ENCODE results near the gene CLDN25.
"Not testable (repeated sequence)": the region's sequence is repeated elsewhere in the genome, so short reads cannot be mapped to it uniquely, and the experiment has no call there.

The CLDN25 gene

DNA sequence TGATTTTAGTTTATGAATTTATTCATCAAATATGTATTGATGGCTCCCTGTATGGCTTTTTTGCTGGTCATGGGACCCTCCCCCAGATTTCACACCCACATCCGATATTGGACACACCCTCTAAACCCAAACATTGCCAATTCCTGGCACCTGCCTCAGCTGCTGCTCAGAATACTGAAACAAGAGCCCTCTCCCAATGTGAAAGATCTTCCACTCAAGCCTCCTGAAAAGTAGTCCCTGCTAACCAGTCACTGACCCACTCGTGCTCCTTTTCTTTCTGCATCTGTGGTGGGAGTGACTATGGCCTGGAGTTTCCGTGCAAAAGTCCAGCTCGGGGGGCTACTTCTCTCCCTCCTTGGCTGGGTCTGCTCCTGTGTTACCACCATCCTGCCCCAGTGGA lies at the start of gene CLDN25:
Gene CLDN25 (plus strand): TSS at position 301 of the 400 bp plus-strand sequence. CDS start 0 bp downstream, at position 301.
- DNase-seq = no peak

DNA sequence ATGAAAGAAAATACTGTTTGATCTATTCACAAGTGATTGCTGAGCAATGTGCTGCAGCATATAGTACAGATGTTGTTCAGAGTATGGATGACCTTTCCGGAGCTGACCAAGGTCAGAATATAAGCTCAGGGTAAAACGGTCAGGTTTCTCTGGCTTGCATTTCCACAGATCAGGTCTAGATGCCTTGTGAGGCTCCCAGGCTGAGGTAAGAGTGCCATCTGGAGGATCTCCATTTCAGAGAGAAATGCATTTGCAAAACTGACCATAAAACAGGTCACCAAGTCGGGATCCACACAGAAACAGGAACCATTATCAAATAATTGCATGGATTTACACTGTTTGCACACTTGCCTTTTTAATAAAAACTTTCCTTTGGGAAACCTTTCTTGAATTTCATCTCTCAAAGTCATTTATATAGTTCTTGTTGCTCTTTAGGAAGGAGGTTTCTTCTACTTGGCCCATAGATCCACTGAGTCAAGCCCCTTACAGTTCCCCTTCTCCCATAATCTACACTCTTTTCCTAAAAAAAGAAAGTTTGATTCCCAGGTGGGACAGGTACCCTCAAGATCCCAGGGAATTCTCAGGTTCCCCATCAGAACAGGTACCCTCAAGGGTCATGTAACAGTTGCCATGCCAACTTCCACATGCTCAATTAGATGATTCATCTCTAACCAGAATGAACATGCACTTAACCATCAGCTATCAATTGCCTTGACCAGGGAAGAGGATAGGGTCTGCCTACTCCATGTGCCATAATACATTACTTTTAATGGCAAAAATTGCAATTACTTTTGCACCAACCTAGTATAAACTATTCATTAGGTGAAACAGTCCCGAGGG lies 48.5 kb upstream of the CLDN25 start:
- no peak for DNase-seq

DNA sequence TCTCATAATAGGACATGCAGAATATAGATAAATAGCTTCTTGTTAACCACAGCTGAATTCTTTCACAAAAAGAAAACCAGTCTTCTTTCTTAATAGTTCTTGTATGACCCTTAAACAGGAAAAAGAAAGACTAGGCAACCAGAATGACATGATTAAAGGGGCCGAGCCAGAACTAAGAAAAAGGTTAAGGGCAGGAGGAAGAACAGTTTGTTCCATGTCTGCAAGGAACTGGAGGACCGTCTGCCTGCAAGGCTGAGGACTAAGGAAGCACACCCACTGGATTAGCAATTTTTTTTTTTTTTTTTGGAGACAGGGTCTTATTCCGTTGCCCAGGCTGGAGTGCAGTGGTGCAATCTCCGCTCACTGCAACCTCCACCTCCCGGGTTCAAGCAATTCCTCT lies 47.5 kb upstream of the CLDN25 start:
- DNase-seq = no peak

DNA sequence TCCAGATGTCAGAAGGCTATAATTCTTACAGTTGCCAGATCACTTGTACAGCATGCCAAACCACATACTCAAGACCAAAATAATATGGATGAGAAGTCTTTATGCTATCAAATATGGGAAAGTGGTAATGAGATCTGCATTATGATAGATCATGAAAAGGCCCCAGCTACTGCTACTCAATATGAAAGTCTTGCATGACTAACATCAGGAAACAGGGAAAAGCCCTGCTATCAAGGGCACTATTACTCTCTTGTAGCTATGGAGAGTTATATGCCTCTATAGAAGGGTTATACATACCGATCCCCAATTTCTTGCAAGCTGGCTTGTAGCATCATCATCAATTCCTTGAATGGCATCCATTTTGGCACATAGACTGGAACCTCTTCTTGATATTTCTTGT lies 43.3 kb upstream of the CLDN25 start:
- DNase-seq = no peak

DNA sequence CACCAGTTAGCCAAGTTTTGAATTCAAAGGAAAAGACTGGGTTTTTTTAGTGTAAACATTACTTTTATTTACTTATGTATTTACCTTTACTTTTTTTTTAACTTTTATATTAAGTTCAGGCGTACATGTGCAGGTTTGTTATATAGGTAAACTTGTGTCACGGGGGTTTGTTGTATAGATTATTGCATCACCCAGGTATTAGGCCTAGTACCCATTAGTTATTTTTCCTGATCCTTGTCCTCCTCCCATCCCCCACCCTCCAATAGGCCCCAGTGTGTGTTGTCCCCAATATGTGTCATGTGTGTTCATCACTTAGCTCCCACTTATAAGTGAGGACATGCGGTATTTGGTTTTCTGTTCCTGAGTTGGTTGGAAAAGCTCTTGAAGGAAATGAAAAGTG lies 26.7 kb upstream of the CLDN25 start:
- DNase-seq = no peak

DNA sequence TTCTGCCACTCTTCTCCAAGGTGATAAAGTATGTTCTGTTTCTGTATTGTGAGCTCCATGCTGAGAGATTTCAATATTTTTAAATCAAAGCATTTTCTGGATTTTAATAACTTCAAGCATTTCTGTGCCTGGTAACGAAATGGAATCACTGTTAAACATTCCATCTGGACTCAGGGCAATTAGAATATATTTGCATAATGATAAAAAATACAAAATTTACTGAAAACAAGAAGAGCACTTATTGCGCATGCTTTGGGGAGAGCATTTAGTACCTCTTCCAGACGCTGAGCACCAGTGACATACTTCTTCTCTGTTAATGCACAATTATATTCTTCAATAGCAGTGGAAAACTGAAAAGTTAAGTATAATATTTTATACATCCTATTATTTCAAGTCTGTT lies 19.4 kb upstream of the CLDN25 start:
- no peak for DNase-seq

DNA sequence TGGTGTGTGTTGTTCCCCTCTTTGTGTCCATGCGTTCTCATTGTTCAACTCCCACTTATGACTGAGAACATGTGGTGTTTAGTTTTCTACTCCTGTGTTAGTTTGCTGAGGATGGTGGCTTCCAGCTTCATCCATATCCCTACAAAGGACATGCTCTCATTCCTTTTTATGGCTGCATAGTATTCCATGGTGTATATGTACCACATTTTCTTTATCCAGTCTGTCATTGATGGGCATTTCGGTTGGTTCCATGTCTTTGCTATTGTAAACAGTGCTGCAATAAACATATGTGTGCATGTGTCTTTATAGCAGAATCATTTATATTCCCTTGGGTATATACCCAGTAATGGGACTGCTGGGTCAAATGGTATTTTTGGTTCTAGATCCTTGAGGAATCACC lies 16.6 kb upstream of the CLDN25 start:
- not testable (repeated sequence) for DNase-seq

DNA sequence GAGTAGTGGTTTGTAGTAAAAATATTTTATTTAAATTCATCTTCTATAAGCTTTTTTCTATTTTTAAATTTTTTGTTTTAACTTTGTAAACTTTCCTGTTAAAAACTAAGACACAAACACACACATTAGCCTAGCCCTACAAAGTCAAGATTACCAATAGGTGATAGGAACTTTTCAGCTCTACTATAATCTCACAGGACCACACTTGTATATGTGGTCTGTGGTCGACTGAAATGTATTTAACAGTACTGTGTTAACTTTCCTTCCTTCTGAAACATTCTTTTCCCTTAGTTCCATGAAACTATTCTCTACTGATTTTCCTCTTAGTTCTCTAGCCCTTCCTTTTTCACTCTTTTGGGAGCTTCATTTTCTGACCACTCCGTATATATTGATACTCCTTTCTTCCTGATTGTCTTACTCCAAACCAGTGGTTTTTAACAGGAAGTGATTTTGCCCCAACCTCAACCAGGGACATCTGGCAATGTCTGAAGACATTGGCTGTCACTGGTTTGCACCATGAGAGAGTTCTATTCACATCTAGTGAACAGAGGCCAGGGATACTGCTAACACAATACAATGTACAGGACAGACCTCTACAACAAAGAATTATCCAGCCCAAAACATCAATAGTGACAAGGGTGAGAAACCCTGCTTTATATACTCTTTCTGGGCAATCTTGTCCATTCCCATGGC lies 14.9 kb upstream of the CLDN25 start:
- DNase-seq = no peak

DNA sequence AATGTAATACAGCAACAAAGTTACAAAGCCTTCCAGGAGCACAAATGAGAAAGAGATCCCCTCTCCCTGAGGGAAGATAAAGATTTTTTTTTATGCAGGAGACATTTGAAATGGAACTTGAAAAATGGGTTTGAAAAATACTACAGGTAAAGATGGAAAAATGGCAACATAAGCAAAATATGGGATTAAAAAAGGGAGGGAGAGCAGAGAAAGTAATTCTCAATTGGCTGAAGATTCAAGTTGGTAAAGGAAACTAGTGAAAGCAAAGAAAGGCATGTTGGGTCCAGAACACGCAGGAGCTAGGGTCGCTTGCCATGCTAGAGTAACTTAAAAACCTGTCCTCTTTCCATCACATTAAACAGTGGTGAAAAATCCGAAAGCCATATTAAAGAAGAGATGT lies 7.6 kb upstream of the CLDN25 start:
- DNase-seq = no peak

DNA sequence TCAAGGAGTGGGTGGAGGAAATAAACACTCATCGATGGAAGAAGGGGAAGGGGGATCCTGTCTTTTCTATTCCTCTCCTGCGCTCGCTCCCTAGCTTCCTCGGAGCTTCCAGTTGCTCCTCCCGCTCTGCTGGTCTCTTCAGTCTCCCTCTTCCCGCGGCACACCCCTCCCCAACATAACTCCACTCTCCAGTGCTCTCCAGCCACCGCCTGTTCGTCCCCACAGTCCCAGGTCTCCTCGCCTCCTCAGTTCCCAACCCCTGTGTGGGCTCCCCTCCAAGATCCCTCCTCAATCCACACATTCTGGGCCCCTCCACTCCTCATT lies 6.5 kb upstream of the CLDN25 start:
- no peak for DNase-seq

DNA sequence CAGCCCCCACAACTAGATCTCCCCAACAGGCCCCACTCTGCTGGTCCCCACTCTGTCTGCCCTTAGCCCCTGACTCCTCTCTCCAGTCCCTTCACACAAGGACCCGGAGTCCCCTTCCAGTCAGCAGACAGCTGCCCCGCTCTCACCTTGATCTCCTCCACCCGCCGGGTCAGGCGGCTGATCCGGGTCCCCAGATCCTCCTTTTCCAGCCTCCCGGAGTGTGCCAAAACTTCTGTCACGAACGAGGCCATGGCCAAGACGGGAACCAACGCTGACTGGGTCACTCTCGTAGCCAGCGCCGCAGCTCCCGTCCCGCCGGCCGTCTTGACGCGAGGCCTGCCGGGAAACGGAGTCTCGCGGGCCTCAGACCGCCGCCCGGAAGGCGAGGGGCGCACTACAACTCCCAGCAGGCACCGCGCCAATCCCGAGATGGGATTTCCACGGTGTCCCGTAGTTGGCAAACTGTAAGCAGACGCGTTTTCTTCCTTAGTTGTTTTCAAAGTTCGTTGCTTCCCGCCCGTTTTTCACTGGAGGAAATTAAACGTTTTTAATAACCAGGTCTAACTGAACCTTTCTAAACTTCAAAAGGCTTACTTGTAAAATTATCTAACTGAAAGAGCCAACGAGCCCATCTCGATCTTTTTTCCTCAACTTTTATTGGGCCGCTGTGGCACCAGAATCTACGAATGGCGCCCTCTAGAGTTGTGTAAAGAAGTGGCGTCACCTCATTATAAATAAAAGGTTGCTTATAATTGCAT lies 6.0 kb upstream of the CLDN25 start, which contains the start of gene ZW10:
Gene ZW10 (minus strand): TSS at position 277 of the 758 bp plus-strand sequence. CDS start 26 bp downstream, at position 251.
- DNase-seq = peak; percentile 92

DNA sequence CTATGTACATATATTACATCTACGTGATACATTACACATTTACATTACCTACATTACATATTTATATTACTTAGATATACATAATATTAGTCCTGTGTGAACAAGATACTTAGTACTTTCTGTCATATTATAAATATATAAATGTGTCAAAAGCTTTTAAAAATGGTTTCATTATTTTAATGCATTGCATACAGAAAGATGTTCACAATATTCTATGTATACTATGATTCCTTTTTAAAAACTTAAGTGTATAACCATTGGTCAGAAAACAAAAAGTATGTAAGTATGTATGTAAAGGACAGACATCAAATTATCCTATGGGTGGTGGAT lies 5.5 kb upstream of the CLDN25 start:
- DNase-seq = no peak

DNA sequence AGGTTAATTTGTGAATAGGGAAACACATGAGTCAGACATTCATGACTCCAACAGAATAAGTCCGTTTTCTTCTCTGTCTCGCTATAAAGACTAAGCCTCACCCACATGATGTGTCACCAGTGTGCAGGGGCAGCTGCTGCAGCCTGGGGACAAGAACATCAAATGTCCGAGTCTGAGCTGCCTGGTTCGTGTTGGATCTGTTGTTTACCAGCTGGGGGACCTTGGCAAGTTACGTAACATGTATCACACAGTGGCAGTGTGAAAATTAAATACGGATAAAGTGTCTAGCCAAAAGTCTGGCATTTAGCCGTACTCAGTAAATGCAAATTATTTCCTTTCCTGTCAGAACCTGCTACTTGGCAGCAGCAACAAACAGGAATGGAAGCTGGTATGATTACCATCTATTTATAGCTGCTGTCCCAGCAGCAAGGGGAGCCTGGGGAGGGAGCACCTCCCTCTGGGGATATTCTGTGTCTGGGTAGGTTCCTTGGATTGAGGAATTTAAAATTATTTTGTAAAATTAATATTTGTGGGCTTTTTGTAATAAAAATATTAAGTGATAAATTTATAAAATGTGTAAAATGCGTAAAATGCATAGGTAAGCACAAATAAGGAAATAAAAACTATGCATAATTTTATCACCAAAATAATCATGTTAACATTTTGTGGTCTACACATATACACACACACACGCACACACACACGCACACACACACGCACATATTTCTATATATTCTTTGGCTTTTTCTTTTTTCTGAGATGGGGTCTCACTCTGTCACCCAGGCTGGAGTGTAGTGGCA lies 1.3 kb upstream of the CLDN25 start:
- DNase-seq = no peak

DNA sequence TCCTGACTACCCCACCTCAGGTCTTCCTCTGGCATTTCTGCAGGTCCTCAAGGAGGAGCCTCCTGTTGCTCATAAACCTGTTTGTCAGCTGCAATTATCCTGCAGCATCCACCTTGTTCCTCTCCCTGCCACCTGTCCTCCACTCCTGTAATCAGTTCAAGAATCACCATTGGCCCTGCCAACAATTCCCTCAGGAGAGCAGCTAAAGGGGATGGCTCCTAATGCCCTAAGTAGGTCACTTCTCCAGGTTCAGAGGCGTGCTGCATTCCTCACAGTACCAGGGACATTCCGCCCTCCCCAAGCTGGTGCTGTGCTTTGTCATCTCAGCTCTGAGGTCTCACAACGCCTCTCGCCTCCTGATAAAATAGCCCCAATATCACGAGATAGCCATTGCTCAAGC lies 2.1 kb downstream of the CLDN25 start:
- no peak for DNase-seq

DNA sequence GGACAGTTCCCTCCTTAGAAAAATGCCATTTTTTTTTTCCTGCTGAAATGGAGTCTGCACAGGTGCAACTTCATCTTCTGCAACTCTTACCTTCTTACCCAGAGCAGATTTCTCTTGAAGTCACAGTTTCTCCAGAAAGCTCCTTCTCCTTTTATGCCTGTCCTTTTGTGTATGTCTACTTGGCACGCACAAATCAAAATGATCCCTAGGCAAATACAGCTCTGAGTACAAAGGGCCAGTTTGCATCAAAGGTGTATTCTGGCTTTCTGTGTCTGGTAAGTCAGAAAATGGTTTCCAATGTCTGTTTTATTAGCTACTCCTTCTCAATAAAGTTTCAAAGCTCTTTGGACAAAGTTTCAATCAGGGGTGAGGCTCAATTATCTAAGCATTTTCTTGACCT lies 2.5 kb downstream of the CLDN25 start:
- DNase-seq = no peak

DNA sequence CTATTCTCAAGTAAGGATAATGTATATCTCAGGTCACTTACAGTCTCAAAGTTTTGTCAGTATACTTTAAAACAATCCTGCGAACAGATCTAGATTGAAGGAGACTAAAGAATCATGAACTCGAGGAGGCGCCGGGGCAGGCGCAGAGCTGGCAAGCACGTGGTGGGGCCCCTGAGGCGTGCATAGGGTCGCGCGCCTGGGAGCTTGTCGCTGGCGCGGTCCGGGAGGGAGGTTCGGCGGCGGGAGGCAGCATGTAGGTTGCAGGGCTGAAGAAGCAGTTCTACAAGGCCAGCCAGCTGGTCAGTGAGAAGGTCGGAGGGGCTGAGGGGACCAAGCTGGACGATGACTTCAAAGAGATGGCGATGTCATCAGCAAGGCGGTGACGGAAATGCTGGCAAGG lies 9.4 kb downstream of the CLDN25 start:
- DNase-seq = not testable (repeated sequence)

DNA sequence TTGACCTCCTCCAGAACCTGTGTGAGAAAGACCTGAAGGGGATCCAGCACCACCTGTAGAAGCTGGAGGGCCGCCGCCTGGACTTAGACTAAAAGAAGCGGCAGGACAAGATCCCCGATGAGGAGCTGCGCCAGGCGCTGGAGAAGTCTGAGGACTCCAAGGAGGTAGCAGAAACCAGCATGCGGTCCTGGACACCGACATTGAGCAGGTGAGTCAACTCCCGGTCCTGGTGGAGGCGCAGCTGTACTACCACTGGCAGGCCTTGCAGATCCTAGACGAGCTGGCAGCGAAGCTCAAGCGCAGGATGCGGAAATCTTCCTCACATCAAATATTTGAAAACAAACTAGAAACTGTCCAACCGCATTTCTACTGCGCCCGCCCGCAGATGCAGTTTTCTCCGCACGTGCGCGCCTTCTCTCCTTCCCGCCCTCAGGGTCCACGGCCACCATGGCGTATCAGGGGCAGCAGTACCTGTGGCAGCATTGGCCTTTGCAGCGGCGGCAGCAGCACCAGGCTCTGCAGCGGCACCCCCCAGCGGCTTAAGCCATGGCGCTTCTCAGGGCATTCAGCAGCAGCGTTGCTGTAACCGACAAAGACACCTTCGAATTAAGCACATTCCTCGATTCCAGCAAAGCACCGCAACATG lies 10.2 kb downstream of the CLDN25 start:
- DNase-seq = no peak

DNA sequence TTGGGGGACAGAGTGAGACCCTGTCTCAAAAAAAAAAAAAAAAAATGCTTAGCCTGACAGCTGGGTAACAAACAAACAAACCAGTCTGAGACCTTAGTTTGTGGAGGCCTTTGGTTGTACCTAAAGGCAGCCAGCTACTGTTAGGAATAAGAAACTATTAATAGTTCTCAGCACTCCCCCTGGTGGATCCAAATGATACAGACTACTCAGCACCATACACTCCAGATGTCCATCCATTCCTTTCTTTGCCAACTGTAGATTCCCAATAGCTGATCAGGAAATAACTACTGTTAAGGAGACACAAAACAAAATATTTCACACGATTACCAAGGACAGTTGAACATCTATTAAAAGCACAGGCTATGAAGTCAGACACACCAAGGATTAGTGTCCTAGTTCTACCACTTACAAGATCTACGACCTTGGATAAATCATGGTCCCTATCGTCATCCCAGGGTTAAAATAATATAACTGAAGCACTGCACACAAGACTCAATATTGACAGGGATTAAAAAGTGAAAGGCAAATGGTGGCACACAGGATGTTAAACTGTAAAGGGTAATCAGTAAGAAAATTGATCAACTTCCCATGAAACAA lies 17.2 kb downstream of the CLDN25 start:
- DNase-seq = no peak

DNA sequence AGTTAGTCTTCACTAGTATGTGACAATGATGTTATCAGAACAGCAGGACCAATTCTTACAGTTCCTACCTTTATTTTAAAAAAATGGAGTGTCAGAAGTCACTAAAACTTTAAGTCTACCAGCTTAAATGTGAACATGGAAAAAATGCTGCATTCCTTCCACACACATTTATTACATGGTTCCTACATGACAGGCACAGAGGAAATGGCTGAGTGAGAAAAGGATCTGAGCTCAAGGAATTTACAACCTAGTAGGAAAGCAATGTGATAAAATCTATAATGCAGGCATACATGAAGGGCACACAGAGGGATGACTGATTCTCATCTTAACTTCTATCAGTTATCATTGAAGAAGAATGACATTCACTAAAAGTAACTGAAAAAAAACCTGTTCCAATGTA lies 23.0 kb downstream of the CLDN25 start:
- DNase-seq = no peak

DNA sequence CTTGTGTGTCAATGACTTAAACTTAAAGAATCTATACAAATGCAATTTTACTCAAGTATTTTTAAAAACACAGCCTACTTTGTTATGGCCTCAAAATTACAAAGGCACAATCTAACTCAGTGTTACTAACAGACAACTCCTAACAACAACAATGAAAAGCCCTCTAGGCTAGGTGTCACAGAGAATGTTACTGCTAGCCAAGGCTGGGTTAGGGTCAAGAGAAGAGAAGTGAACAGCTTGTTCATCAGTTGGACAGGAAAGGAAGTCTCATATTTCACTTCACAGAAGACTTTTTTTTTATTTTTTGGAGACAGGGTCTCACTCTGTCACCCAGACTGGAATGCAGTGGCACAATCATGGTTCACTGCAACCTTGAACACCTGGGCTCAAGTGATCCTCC lies 26.0 kb downstream of the CLDN25 start:
- no peak for DNase-seq

DNA sequence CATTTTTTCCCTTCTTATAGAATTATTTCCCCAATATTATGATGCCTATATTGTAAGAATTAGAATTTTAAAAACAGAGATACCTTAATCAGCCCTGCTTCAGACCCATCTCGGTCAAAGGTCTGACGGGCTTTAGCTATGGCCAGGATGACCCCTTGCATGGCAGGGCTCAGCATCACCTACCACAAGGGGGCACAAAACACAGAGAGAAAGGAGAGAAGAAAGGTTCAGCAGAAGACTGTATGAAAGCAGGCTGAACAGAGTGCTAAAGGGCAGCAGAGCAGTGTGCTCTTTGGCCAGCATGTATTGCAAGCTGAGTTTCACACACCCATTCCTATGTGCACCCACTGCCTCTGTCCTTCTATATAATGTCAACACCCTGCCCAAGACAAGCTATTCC lies 26.8 kb downstream of the CLDN25 start:
- DNase-seq = no peak

DNA sequence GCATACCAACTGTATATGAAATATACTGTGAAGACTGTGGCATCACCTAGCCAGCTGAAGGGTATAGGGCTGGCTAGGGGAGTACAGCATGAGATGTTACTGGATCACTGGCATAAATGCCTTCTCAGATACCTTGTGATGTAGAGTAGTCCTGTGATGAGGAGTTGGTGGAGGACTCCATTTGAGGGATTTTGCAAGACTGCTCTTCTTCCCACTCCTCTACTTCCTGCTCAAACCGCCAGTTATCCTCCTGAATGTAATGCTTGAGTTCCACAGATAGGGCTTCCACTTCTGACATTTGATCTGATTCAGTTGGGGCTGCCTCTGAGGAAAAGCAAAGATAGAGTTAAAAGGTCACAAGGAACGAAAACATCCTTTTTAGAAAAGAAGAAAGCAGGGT lies 29.3 kb downstream of the CLDN25 start:
- DNase-seq = no peak
